GM10248 (cell line): Measurements from ENCODE around the gene DIP2C.
"Not testable (repeated sequence)": the region's sequence is repeated elsewhere in the genome, so short reads cannot be mapped to it uniquely, and the experiment has no call there.

ENCODE experiments used
- CTCF ChIA-PET: fragments of 300-600 bp; sonication (Branson Sonifier 250); formaldehyde crosslinking; extraction: SDS; loops from one replicate; lab custom pipeline; 2021; ENCODE audit warnings: antibody characterized with exemption; lab: Yijun Ruan, JAX
- POLR2A ChIA-PET: fragments of 350-650 bp; sonication (Branson Sonifier 250); formaldehyde crosslinking; extraction: SDS; loops from one replicate; lab custom pipeline; 2020; ENCODE audit warnings: antibody characterized with exemption; lab: Yijun Ruan, JAX
- DNase-seq: peaks from one replicate; pipeline ENCODE4 v3.0.0; 2012; ENCODE audit errors: extremely low spot score
- CTCF ChIP-seq: IDR thresholded peaks from 2 replicates; pipeline ENCODE4 v1.5.1; 2012; ENCODE audit warnings: mild to moderate bottlenecking, low read depth; ENCODE audit errors: extremely low read depth, missing control alignments, control extremely low read depth

DIP2C gene

DNA sequence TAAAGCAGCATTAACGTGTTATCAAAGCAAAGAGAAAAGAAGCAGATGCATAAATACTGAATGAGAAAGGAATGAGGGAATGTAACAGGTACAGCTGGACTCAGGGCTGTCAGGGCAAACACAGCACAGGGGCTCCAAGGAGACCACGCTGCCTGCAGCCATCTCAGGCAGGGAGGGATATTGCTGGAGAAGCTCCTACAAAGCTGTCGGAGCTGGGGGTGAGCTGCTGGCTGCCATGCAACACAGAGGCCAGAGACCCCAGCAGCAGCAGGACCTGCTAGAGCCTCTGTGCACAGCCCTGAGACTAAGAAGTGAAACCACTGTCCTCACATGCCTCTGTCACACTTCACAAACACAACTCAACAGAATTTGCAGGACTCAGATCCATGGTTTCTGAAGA is 235.8 kb downstream of the DIP2C start:
- ChIA-PET POLR2A (no interaction called here), CTCF (no interaction called here)
- no peak for DNase-seq

GRCh38 chr10:452512-453426 is 236.7 kb downstream of the DIP2C start:
- no peak for DNase-seq
- no peak for TF ChIP-seq CTCF
- POLR2A ChIA-PET, result no interaction called here
- CTCF ChIA-PET, result no interaction called here

More for the DNA sequence above, 235.8 kb downstream of the DIP2C start:
- no peak for TF ChIP-seq CTCF

DNA sequence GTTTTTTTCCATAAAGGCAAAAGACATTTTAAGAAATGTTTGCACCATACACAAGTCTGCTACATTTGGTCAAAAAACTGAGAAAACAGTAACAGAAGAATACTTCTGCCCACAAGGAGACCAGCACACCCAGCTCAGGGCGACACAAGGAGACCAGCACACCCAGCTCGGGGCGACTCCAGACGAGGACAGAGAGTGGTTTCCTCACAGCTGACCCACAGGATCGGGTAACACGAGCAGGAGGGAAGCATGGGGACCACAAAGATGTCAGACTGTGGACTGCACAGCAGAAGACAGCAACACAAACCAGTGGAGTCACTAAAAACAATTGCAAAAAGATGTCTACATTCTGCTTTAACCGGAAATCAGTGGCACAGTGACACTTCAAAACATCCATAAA is 237.6 kb downstream of the DIP2C start:
- ChIA-PET POLR2A (no interaction called here), CTCF (no interaction called here)
- TF ChIP-seq CTCF, result no peak
- DNase-seq, result no peak

DNA sequence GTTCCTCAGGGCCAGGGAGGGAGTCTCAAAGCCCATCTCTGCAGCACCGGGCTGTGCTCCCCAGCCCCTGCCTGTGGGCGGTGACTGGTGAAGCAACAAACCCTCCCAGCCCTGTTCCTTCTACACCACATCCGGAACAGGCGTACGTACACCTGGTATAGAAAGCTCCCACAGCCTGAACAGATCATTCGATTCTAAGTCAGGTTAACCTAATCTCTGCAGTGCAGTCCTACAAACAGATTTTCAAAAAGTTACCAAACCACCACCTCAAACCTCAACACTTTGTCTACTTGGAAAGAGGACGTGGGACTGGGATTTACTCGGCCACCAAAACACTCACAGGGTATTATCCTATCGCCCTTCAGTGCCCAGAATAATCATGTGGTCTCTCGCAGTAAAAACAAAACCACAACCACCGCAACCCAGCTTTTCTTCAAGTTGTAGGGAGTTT is 238.4 kb downstream of the DIP2C start:
- no peak for DNase-seq
- no peak for TF ChIP-seq CTCF
- CTCF ChIA-PET, result no interaction called here
- POLR2A ChIA-PET, result no interaction called here

GRCh38 chr10:450463-450862 is 239.0 kb downstream of the DIP2C start:
- TF ChIP-seq CTCF, result no peak
- CTCF ChIA-PET, result no interaction called here
- POLR2A ChIA-PET, result no interaction called here
- no peak for DNase-seq

GRCh38 chr10:449331-449730 is 240.1 kb downstream of the DIP2C start:
- POLR2A ChIA-PET, result not testable (repeated sequence)

GRCh38 chr10:443459-443858 is 246.0 kb downstream of the DIP2C start:
- ChIA-PET POLR2A (no interaction called here), CTCF (no interaction called here)
- DNase-seq, result no peak
- TF ChIP-seq CTCF, result no peak

More at GRCh38 chr10:449331-449730, 240.1 kb downstream of the DIP2C start:
- CTCF ChIA-PET, DNase-seq: not testable (repeated sequence)
